Transverse colon (tissue), 3 donors: ENCODE data around the gene NXPE4.

Source experiments
- POLR2A ChIP-seq: fragments of 450-650 bp; IDR thresholded peaks from one replicate; pipeline ENCODE4 v1.6.1; 2016; ENCODE audit warnings: antibody characterized with exemption, mild to moderate bottlenecking, moderate library complexity
- TF ChIP-seq, protein P1 (sequence below), 5 experiments: fragments of 200-600 bp in 3 of 5; fragments of 450-650 bp in 2 of 5; sonication (generic) in 3 of 5; IDR thresholded peaks; 1 replicate in 2 of 5; 2 replicates in 3 of 5; pipeline ENCODE4 v1.5.1; 2016 to 2017; ENCODE audit warnings: antibody characterized with exemption in 5 of 5, inconsistent platforms in 3 of 5, mild to moderate bottlenecking in 2 of 5, moderate library complexity in 1 of 5

DNA sequence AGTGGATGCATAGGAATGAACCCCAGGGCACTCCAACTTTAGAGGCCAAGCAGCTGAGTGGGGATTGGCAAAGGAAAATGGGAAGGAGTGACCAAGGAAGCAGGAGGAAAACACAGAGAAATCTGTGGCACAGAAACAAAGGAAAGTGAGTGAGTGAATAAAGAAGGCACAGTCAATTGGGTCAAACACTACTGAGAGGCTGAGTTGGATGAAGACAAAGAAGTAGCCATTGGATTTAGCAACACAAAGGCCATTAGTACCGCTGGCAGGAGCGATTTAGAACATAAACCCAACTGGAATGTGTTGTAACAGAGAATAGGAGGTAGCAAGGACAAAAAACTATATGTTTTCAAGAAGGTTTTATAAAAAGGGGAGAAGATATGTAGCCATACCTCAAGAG lies 29.3 kb downstream of the NXPE4 start:
- TF ChIP-seq, protein P1, sequence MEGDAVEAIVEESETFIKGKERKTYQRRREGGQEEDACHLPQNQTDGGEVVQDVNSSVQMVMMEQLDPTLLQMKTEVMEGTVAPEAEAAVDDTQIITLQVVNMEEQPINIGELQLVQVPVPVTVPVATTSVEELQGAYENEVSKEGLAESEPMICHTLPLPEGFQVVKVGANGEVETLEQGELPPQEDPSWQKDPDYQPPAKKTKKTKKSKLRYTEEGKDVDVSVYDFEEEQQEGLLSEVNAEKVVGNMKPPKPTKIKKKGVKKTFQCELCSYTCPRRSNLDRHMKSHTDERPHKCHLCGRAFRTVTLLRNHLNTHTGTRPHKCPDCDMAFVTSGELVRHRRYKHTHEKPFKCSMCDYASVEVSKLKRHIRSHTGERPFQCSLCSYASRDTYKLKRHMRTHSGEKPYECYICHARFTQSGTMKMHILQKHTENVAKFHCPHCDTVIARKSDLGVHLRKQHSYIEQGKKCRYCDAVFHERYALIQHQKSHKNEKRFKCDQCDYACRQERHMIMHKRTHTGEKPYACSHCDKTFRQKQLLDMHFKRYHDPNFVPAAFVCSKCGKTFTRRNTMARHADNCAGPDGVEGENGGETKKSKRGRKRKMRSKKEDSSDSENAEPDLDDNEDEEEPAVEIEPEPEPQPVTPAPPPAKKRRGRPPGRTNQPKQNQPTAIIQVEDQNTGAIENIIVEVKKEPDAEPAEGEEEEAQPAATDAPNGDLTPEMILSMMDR (IDR thresholded peaks at IDR 0.05): no peak
- TF ChIP-seq POLR2A: no peak
